ENCODE results near the gene TBC1D14.

- TF ChIP-seq ZNF274 (IDR thresholded peaks at IDR 0.05; ENCODE audit: low read depth, low read length) (no peak), YY1 (IDR thresholded peaks at IDR 0.05; ENCODE audit: insufficient read depth, insufficient read length) (no peak)
These were observed 142.7 kb downstream of the TBC1D14 start for GRCh38 chr4:7052313-7052712.
